ENCODE data around the gene FLRT2. TPM values are rescaled to one million over a fixed set of nuclear protein-coding genes. Genes with fewer than 3 reads are reported as not detected.

FLRT2 gene
- polyA plus RNA-seq, 2 of the 4 experiments (the other 2 are of a cell fraction), result 6.8 to 7.5 TPM

- no peak for TF ChIP-seq FOSB (CRISPR knock-in tag; IDR thresholded peaks at IDR 0.05)
- no peak for TF ChIP-seq HOXB13 (CRISPR knock-in tag; IDR thresholded peaks at IDR 0.05; ENCODE audit: low read depth)
- no peak for TF ChIP-seq CBX2 (IDR thresholded peaks at IDR 0.05; ENCODE audit: borderline replicate concordance, low read depth)
- TF ChIP-seq HDAC2 (IDR thresholded peaks at IDR 0.05), result no peak
- no peak for TF ChIP-seq EHF (CRISPR knock-in tag; IDR thresholded peaks at IDR 0.05)
- TF ChIP-seq HOXA7 (CRISPR knock-in tag; IDR thresholded peaks at IDR 0.05), result no peak
- TF ChIP-seq EP300 (IDR thresholded peaks at IDR 0.05), result no peak
- TF ChIP-seq KDM5A (IDR thresholded peaks at IDR 0.05), result no peak
- TF ChIP-seq REST (IDR thresholded peaks at IDR 0.05), result no peak
- no peaks in the 10 kb centered on the region for H3K4me1 ChIP-seq
- POLR2A ChIA-PET, result no interaction called here
- FAIRE-seq (no peak), DNase-seq (ENCODE audit: low read depth in 1 of 2, low spot score in 1 of 2) (no peak), ATAC-seq (no peak)
- no peak overlapping the region for H3K27ac ChIP-seq
- CTCF ChIA-PET, result interaction anchor here (1.0 kb wide), 1 partner anchor 9 kb away, joined by 4 read pairs; no protein-coding TSS in a partner anchor
- H3K4me3 ChIP-seq, result no peak overlapping the region
- H3K9me3 ChIP-seq, result no peaks in the 10 kb centered on the region
- WGBS (ENCODE audit: missing lambda C conversion rate), result 59% methylated on average over 6 of the region's 6 CpGs
- no peak overlapping the region for H3K4me2 ChIP-seq
These were observed 72.4 kb downstream of the FLRT2 start for GRCh38 chr14:85602345-85602744.

GRCh38 chr14:85604021-85604420, 74.1 kb downstream of the FLRT2 start:
- DNase-seq (ENCODE audit: low read depth in 1 of 2, low spot score in 1 of 2) (no peak), FAIRE-seq (no peak), ATAC-seq (no peak)
- WGBS (ENCODE audit: missing lambda C conversion rate), result 77% methylated on average over 4 of the region's 4 CpGs
- Histone ChIP-seq H3K4me1 (no peaks in the 10 kb centered on the region), H3K4me3 (no peak overlapping the region), H3K27ac (no peak overlapping the region), H3K4me2 (no peak overlapping the region), H3K9me3 (no peaks in the 10 kb centered on the region)
- ChIA-PET POLR2A (no interaction called here), CTCF (no interaction called here)
- TF ChIP-seq HOXB13 (CRISPR knock-in tag; IDR thresholded peaks at IDR 0.05; ENCODE audit: low read depth) (no peak), MAX (IDR thresholded peaks at IDR 0.05) (no peak), EHF (CRISPR knock-in tag; IDR thresholded peaks at IDR 0.05) (no peak), ZC3H11A (IDR thresholded peaks at IDR 0.05) (no peak), ZNF302 (CRISPR knock-in tag; IDR thresholded peaks at IDR 0.05) (no peak), FOXS1 (CRISPR knock-in tag; IDR thresholded peaks at IDR 0.05) (no peak), TP53 (CRISPR knock-in tag; IDR thresholded peaks at IDR 0.05) (no peak), POLR2AphosphoS2 (conservative IDR thresholded peaks at IDR 0.05; ENCODE audit: low read length) (no peak), CTCF (IDR thresholded peaks at IDR 0.05) (no peak), MYC (IDR thresholded peaks at IDR 0.05; ENCODE audit: borderline replicate concordance, low read length) (no peak), NPAS2 (CRISPR knock-in tag; IDR thresholded peaks at IDR 0.05; ENCODE audit: borderline replicate concordance) (no peak), CBX2 (IDR thresholded peaks at IDR 0.05; ENCODE audit: borderline replicate concordance, low read depth) (no peak), E2F6 (IDR thresholded peaks at IDR 0.05; ENCODE audit: borderline replicate concordance, low read depth) (no peak), USF2 (IDR thresholded peaks at IDR 0.05) (no peak)
